ENCODE data around the gene POLR3H. TPM values are rescaled to one million over a fixed set of nuclear protein-coding genes. Genes with fewer than 3 reads are reported as not detected.

POLR3H gene
- total and polyA plus RNA-seq, 8 donors, result 26.6 to 55.4 (median 31.2) TPM

DNA sequence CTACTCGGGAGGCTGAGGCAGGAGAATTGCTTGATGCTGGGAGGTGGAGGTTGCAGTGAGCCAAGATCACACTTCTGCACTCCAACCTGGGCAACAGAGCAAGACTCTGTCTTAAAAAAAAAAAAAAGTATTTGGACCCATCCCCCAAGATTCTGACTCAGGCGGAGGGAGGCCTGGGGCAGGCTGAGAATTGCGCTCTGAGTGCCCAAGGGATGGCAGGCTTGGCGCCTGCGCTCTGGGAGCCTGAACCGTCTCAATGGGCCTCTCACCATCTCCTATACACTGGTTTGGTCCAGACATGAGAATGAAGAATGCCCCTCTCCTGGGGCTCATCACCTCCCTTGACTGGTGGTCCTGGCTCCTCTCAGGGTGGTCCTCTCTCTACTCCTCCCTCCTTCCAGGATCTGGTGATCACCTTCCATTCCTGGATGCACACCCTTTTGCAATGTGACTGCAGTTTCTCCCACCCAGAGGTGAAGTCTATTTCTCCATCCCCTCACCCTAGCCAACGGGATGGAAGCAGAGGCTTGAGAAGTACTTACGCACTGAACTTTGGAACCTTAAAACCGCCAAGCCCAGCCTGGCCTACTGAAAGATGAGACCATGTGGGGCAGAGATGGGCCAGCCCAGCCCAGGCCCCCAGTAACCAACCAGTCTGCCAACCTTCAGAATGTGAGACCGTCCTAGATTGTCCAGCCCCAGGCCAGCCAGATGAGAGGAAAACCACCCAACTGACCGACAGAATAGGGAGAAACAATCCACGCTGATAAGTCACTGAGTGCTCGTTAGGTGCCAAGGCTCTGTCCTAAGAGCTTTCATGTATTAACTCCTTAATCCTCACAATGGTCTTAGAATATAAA is 4.9 kb downstream of the POLR3H start:
- ATAC-seq (no peak), DNase-seq (no peak)
- no peak overlapping the region for H3K4me3 ChIP-seq
- peaks cover 11 to 36% of the 10 kb centered on the region in 2 donors for H3K4me1 ChIP-seq
- H3K36me3 ChIP-seq, result peaks cover 0 to 47% of the 10 kb centered on the region in 2 donors
- no peaks in the 10 kb centered on the region for H3K9me3 ChIP-seq
- intact Hi-C loops (cut with DNase I), result no loop called here
- no peak overlapping the region for H3K27ac ChIP-seq
- TF ChIP-seq, protein P1, sequence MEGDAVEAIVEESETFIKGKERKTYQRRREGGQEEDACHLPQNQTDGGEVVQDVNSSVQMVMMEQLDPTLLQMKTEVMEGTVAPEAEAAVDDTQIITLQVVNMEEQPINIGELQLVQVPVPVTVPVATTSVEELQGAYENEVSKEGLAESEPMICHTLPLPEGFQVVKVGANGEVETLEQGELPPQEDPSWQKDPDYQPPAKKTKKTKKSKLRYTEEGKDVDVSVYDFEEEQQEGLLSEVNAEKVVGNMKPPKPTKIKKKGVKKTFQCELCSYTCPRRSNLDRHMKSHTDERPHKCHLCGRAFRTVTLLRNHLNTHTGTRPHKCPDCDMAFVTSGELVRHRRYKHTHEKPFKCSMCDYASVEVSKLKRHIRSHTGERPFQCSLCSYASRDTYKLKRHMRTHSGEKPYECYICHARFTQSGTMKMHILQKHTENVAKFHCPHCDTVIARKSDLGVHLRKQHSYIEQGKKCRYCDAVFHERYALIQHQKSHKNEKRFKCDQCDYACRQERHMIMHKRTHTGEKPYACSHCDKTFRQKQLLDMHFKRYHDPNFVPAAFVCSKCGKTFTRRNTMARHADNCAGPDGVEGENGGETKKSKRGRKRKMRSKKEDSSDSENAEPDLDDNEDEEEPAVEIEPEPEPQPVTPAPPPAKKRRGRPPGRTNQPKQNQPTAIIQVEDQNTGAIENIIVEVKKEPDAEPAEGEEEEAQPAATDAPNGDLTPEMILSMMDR (IDR thresholded peaks at IDR 0.05), result no peak
- no peaks in the 10 kb centered on the region for H3K27me3 ChIP-seq

DNA sequence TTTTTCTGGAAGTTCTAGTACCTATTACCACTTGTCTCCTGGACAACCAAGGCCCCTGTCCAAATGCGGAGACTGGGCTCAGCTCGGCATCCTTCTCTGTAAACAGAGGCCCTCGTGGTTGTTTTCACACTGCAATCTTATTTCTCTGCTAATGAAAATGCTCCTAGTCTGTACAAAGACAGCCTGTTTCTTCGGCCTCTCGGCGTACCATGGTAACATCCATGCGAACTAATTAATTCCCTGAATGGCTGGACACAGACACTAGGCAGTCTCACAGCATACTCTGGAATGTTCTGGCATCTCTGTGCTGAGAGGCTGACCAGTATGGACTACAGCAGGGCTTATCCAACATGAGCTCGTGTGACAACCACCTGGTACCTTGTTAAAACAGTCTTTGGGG is 5.7 kb downstream of the POLR3H start:
- H3K27ac ChIP-seq, result no peak overlapping the region
- no peak for DNase-seq
- no peaks in the 10 kb centered on the region for H3K27me3 ChIP-seq
- H3K4me3 ChIP-seq, result no peak overlapping the region
- H3K36me3 ChIP-seq, result peaks cover 0 to 50% of the 10 kb centered on the region in 2 donors
- TF ChIP-seq, protein P1 (IDR thresholded peaks at IDR 0.05), result no peak
- intact Hi-C loops (cut with DNase I), result no loop called here
- no peak for ATAC-seq
- H3K9me3 ChIP-seq, result no peaks in the 10 kb centered on the region
- H3K4me1 ChIP-seq, result peaks cover 11 to 33% of the 10 kb centered on the region in 2 donors

DNA sequence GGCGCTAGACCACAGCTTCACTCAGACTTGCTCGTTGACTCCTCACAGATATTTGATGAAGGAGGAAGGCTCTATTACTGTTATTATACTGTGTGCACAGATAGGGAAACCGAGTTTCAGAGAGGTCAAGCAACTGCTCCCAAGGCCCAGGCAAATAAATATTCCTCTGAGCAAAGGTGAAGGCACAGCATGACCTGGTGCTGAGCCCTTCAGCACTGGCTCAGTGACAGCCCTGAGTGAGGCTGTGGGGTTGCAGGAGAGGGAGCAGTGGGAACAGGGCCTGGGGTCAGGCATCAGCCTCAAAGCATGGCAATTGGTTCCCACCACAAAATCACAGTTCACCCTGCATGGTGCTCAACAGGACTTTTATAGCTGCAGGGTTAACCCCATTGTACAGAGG is 7.1 kb downstream of the POLR3H start:
- ATAC-seq (no peak), DNase-seq (no peak)
- no peak overlapping the region for H3K4me3 ChIP-seq
- TF ChIP-seq, protein P1 (IDR thresholded peaks at IDR 0.05), result no peak
- H3K36me3 ChIP-seq, result peaks cover 0 to 63% of the 10 kb centered on the region in 2 donors
- H3K27me3 ChIP-seq, result no peaks in the 10 kb centered on the region
- H3K4me1 ChIP-seq, result peaks cover 0 to 19% of the 10 kb centered on the region in 2 donors
- H3K9me3 ChIP-seq, result no peaks in the 10 kb centered on the region
- intact Hi-C loops (cut with DNase I), result no loop called here
- H3K27ac ChIP-seq, result no peak overlapping the region

DNA sequence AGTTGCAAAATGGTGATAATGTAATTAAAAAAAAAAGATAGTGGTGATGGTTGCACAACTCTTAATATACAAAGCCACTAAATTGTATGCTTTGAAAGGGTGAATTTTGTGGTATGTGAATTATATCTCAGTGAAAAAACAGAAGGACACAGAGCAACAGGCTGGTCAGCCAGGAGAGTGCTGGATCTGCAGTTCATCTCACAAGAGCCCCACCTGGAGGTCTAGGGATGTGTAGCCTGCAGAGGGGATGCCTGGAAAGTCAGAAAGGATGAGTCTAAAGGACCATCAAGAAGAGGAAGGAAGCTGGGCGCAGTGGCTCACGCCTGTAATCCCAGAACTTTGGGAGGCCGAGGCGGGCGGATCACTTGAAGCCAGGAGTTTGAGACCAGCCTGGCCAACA is 9.0 kb downstream of the POLR3H start:
- TF ChIP-seq, protein P1 (IDR thresholded peaks at IDR 0.05), result no peak
- Histone ChIP-seq H3K27me3 (no peaks in the 10 kb centered on the region), H3K27ac (no peak overlapping the region), H3K4me3 (no peak overlapping the region), H3K36me3 (peaks cover 0 to 74% of the 10 kb centered on the region in 2 donors), H3K4me1 (peaks cover 0 to under 1% of the 10 kb centered on the region in 2 donors), H3K9me3 (no peaks in the 10 kb centered on the region)
- no peak for ATAC-seq
- DNase-seq, result no peak
- intact Hi-C loops (cut with DNase I), result no loop called here

DNA sequence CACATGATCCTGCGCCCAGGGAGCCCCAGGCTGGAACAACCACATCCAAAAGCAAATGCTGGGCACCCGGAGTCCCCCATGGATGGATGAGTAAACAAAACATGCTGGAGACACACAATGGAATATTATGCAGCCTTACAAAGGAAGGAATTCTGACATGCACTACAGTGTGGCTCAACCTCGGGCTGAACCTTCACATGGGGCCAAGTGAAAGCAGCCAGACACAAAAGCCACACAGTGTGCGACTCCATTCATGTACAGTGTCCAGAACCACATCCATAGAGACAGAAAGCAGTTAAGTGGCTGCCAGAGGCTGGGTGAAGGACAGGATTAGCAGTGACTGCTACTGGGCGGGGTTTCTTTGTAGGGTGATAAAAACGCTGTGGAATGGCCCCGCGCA is 10.1 kb downstream of the POLR3H start:
- intact Hi-C loops (cut with DNase I), result no loop called here
- Histone ChIP-seq H3K27ac (no peak overlapping the region), H3K27me3 (no peaks in the 10 kb centered on the region), H3K4me1 (no peaks in the 10 kb centered on the region), H3K36me3 (peaks cover 0 to 76% of the 10 kb centered on the region in 2 donors), H3K4me3 (no peak overlapping the region), H3K9me3 (no peaks in the 10 kb centered on the region)
- TF ChIP-seq, protein P1 (IDR thresholded peaks at IDR 0.05), result no peak
- no peak for DNase-seq
- ATAC-seq, result no peak
